Muscle layer of colon (tissue), 2 donors: ENCODE measurements around the gene KCNMB1.

ENCODE experiments used
- H3K27ac ChIP-seq: one replicate; pipeline ENCODE4 v1.7.0; 2013; ENCODE audit warnings: low read depth, mild to moderate bottlenecking, low read length, moderate library complexity
- H3K27me3 ChIP-seq, 2 donors: one replicate each; pipeline ENCODE4 v1.7.0; 2013; ENCODE audit warnings: low read length in 2 of 2, mild to moderate bottlenecking in 2 of 2; ENCODE audit not compliant: insufficient read depth in 2 of 2, control insufficient read depth in 1 of 2
- H3K36me3 ChIP-seq: one replicate; pipeline ENCODE4 v1.7.0; 2013; ENCODE audit warnings: mild to moderate bottlenecking, low read length; ENCODE audit not compliant: insufficient read depth
- H3K4me1 ChIP-seq: one replicate; pipeline ENCODE4 v1.7.0; 2013; ENCODE audit warnings: mild to moderate bottlenecking, low read length; ENCODE audit not compliant: insufficient read depth
- H3K4me3 ChIP-seq, 2 donors: one replicate each; pipeline ENCODE4 v1.7.0; 2013; ENCODE audit warnings: low read length in 2 of 2, low read depth in 1 of 2, mild to moderate bottlenecking in 1 of 2, moderate library complexity in 1 of 2
- H3K9ac ChIP-seq: one replicate; pipeline ENCODE4 v1.7.0; 2013; ENCODE audit warnings: low read length
- H3K9me3 ChIP-seq: one replicate; pipeline ENCODE4 v1.7.0; 2013; ENCODE audit warnings: mild to moderate bottlenecking, low read length
- donor health status: abdominal sarcoma.
- donor health status: Adenocarcinoma of cecum.

The KCNMB1 gene

GRCh38 chr5:170372971-170373370, 16.2 kb downstream of the KCNMB1 start:
- Histone ChIP-seq H3K4me1 (no peaks in the 10 kb centered on the region), H3K4me3 (no peak overlapping the region), H3K9me3 (no peaks in the 10 kb centered on the region), H3K36me3 (no peaks in the 10 kb centered on the region), H3K27me3 (no peaks in the 10 kb centered on the region), H3K27ac (no peak overlapping the region), H3K9ac (no peak overlapping the region)

- Histone ChIP-seq H3K27me3 (no peaks in the 10 kb centered on the region), H3K27ac (no peak overlapping the region), H3K9me3 (no peaks in the 10 kb centered on the region), H3K36me3 (no peaks in the 10 kb centered on the region), H3K9ac (no peak overlapping the region), H3K4me1 (no peaks in the 10 kb centered on the region), H3K4me3 (no peak overlapping the region)
Measured at GRCh38 chr5:170368586-170368985, 20.6 kb downstream of the KCNMB1 start.

- no peak overlapping the region for H3K27ac ChIP-seq
- no peaks in the 10 kb centered on the region for H3K36me3 ChIP-seq
- no peaks in the 10 kb centered on the region for H3K27me3 ChIP-seq
- no peaks in the 10 kb centered on the region for H3K9me3 ChIP-seq
- peaks cover 20% of the 10 kb centered on the region for H3K4me1 ChIP-seq
- H3K4me3 ChIP-seq = no peak overlapping the region
- H3K9ac ChIP-seq = no peak overlapping the region
Measured at GRCh38 chr5:170366276-170366675, 22.9 kb downstream of the KCNMB1 start.

- H3K4me1 ChIP-seq = peaks cover 23% of the 10 kb centered on the region
- H3K27ac ChIP-seq = no peak overlapping the region
- H3K27me3 ChIP-seq = no peaks in the 10 kb centered on the region
- H3K4me3 ChIP-seq = no peak overlapping the region
- H3K9me3 ChIP-seq = no peaks in the 10 kb centered on the region
- H3K36me3 ChIP-seq = no peaks in the 10 kb centered on the region
- H3K9ac ChIP-seq = no peak overlapping the region
Measured at GRCh38 chr5:170365831-170366230, 23.3 kb downstream of the KCNMB1 start.

- Histone ChIP-seq H3K4me3 (no peak overlapping the region), H3K9me3 (no peaks in the 10 kb centered on the region), H3K9ac (no peak overlapping the region), H3K27me3 (no peaks in the 10 kb centered on the region), H3K27ac (no peak overlapping the region), H3K4me1 (peaks cover 23% of the 10 kb centered on the region), H3K36me3 (no peaks in the 10 kb centered on the region)
Measured at GRCh38 chr5:170365011-170365410, 24.2 kb downstream of the KCNMB1 start.

GRCh38 chr5:170363671-170364070, 25.5 kb downstream of the KCNMB1 start:
- Histone ChIP-seq H3K4me1 (peaks cover 34% of the 10 kb centered on the region), H3K27ac (no peak overlapping the region), H3K4me3 (no peak overlapping the region), H3K9me3 (no peaks in the 10 kb centered on the region), H3K27me3 (no peaks in the 10 kb centered on the region), H3K36me3 (no peaks in the 10 kb centered on the region), H3K9ac (no peak overlapping the region)

- Histone ChIP-seq H3K27ac (no peak overlapping the region), H3K4me1 (peaks cover 41% of the 10 kb centered on the region), H3K9me3 (no peaks in the 10 kb centered on the region), H3K9ac (no peak overlapping the region), H3K4me3 (no peak overlapping the region), H3K27me3 (no peaks in the 10 kb centered on the region), H3K36me3 (no peaks in the 10 kb centered on the region)
Measured at GRCh38 chr5:170362656-170363055, 26.5 kb downstream of the KCNMB1 start.

GRCh38 chr5:170362102-170362501, 27.1 kb downstream of the KCNMB1 start:
- Histone ChIP-seq H3K4me1 (peaks cover 47% of the 10 kb centered on the region), H3K27ac (no peak overlapping the region), H3K27me3 (no peaks in the 10 kb centered on the region), H3K4me3 (no peak overlapping the region), H3K9ac (no peak overlapping the region), H3K9me3 (no peaks in the 10 kb centered on the region), H3K36me3 (no peaks in the 10 kb centered on the region)

- Histone ChIP-seq H3K27me3 (no peaks in the 10 kb centered on the region), H3K9me3 (no peaks in the 10 kb centered on the region), H3K27ac (no peak overlapping the region), H3K36me3 (no peaks in the 10 kb centered on the region), H3K4me3 (no peak overlapping the region), H3K4me1 (peaks cover 48% of the 10 kb centered on the region), H3K9ac (no peak overlapping the region)
Measured at GRCh38 chr5:170361616-170362015, 27.6 kb downstream of the KCNMB1 start.

- Histone ChIP-seq H3K4me3 (no peak overlapping the region), H3K4me1 (peaks cover 48% of the 10 kb centered on the region), H3K27me3 (no peaks in the 10 kb centered on the region), H3K9me3 (no peaks in the 10 kb centered on the region), H3K36me3 (no peaks in the 10 kb centered on the region), H3K9ac (no peak overlapping the region), H3K27ac (no peak overlapping the region)
Measured at GRCh38 chr5:170361116-170361515, 28.1 kb downstream of the KCNMB1 start.

GRCh38 chr5:170360709-170361108, 28.5 kb downstream of the KCNMB1 start:
- H3K36me3 ChIP-seq = no peaks in the 10 kb centered on the region
- no peak overlapping the region for H3K9ac ChIP-seq
- H3K4me3 ChIP-seq = no peak overlapping the region
- no peak overlapping the region for H3K27ac ChIP-seq
- H3K27me3 ChIP-seq = no peaks in the 10 kb centered on the region
- no peaks in the 10 kb centered on the region for H3K9me3 ChIP-seq
- peaks cover 48% of the 10 kb centered on the region for H3K4me1 ChIP-seq

- no peak overlapping the region for H3K4me3 ChIP-seq
- no peaks in the 10 kb centered on the region for H3K9me3 ChIP-seq
- no peak overlapping the region for H3K27ac ChIP-seq
- peaks cover 69% of the 10 kb centered on the region for H3K4me1 ChIP-seq
- H3K27me3 ChIP-seq = no peaks in the 10 kb centered on the region
- no peaks in the 10 kb centered on the region for H3K36me3 ChIP-seq
- no peak overlapping the region for H3K9ac ChIP-seq
Measured at GRCh38 chr5:170357955-170358444, 31.2 kb downstream of the KCNMB1 start.
